HepG2 (cell line): ENCODE results near the gene RGN. TPM values are rescaled to one million over a fixed set of nuclear protein-coding genes. Genes with fewer than 3 reads are reported as not detected.

Experiments
- ATAC-seq: fragments of 200-7000 bp; cut with Tn5 transposase; 3 replicates; pipeline ENCODE4 v1.9.1; 2020; ENCODE audit warnings: mild to moderate bottlenecking, moderate library complexity
- BruUV-seq: library from RNA; stranded (reverse); fragments of 400-500 nt; replicated peaks from 2 replicates; lab custom pipeline; 2021; lab: Mats Ljungman, UMichigan
- CTCF ChIA-PET: fragments of 300-600 bp; formaldehyde crosslinking; extraction: SDS; loops from one replicate; lab custom pipeline; 2021; ENCODE audit warnings: low total read pairs, inconsistent platforms, low intra/inter-chr PET ratio; lab: Yijun Ruan, JAX
- POLR2A ChIA-PET: fragments of 350-600 bp; sonication (Branson Sonifier 250); formaldehyde crosslinking; loops from one replicate; lab custom pipeline; 2020; ENCODE audit warnings: antibody characterized with exemption, inconsistent platforms; lab: Yijun Ruan, JAX
- DNase-seq: peaks from one replicate; pipeline ENCODE4 v3.0.0-alpha.2; 2015; ENCODE audit warnings: low spot score
- FAIRE-seq: peaks from 3 replicates; lab custom pipeline; 2011; peaks lifted over from hg19 to GRCh38; lab: Jason Lieb, UNC
- H2AFZ ChIP-seq: one replicate; pipeline ENCODE4 v1.6.1; 2011; ENCODE audit warnings: low read length, inconsistent platforms
- H3K27ac ChIP-seq: fragments of 300-600 bp; 3 replicates; pipeline ENCODE4 v1.8.0; 2011; ENCODE audit warnings: mixed run types, mild to moderate bottlenecking, mixed read lengths, low read length, inconsistent platforms; ENCODE audit not compliant: insufficient read depth; ENCODE audit errors: extremely low read length
- H3K27me3 ChIP-seq, 2 experiments: fragments of 200-600 bp in 1 of 2; 2 replicates in 1 of 2; 3 replicates in 1 of 2; pipeline versions ENCODE4 v1.6.0 to v1.8.0; 2011; ENCODE audit warnings: low read length in 2 of 2, mild to moderate bottlenecking in 2 of 2, moderate library complexity in 2 of 2, inconsistent platforms in 1 of 2; ENCODE audit not compliant: insufficient read depth in 2 of 2, control insufficient read depth in 1 of 2
- H3K36me3 ChIP-seq, 2 experiments: fragments of 200-600 bp in 1 of 2; replicated peaks in 1 of 2; 2 replicates in 1 of 2; 3 replicates in 1 of 2; pipeline versions ENCODE4 v1.5.1 to v1.8.0; 2011; ENCODE audit warnings: low read length in 2 of 2, inconsistent platforms in 1 of 2; ENCODE audit not compliant: insufficient read depth in 2 of 2, control insufficient read depth in 1 of 2
- H3K4me1 ChIP-seq: 2 replicates; pipeline ENCODE4 v1.5.1; 2012; ENCODE audit warnings: low read length, inconsistent platforms; ENCODE audit not compliant: insufficient read depth
- H3K4me2 ChIP-seq: 2 replicates; pipeline ENCODE4 v1.6.0; 2011; ENCODE audit warnings: low read depth, low read length, inconsistent platforms
- H3K4me3 ChIP-seq, 3 experiments: fragments of 200-600 bp in 1 of 3; sonication (generic), shearing (Covaris generic) in 1 of 3; replicated peaks in 1 of 3; 2 replicates each; pipeline ENCODE4 v1.5.1; 2011 to 2016; ENCODE audit warnings: low read length in 3 of 3, inconsistent platforms in 2 of 3, low read depth in 2 of 3, mild to moderate bottlenecking in 2 of 3, control low read depth in 1 of 3, mixed read lengths in 1 of 3; ENCODE audit not compliant: insufficient read depth in 1 of 3
- H3K79me2 ChIP-seq: one replicate; pipeline ENCODE4 v1.6.1; 2011; ENCODE audit warnings: low read length, inconsistent platforms; ENCODE audit not compliant: insufficient read depth
- H3K9ac ChIP-seq: 2 replicates; pipeline ENCODE4 v1.6.0; 2011; ENCODE audit warnings: mild to moderate bottlenecking, low read depth, low read length, inconsistent platforms; ENCODE audit not compliant: insufficient read depth
- H3K9me3 ChIP-seq: 2 replicates; pipeline ENCODE4 v1.5.1; 2012; ENCODE audit warnings: mild to moderate bottlenecking, low read length
- H4K20me1 ChIP-seq: 2 replicates; pipeline ENCODE4 v1.6.0; 2011; ENCODE audit warnings: inconsistent platforms, mild to moderate bottlenecking, low read length, moderate library complexity; ENCODE audit not compliant: insufficient read depth
- CTCF ChIP-seq: sonication (generic); formaldehyde crosslinking; IDR thresholded peaks from 2 replicates; pipeline ENCODE4 v1.5.0; 2020; ENCODE audit warnings: mild to moderate bottlenecking, missing genetic modification reagents, moderate library complexity
- ELF1 ChIP-seq: sonication (generic); formaldehyde crosslinking; IDR thresholded peaks from 2 replicates; pipeline ENCODE4 v1.4.0; 2020; ENCODE audit warnings: missing genetic modification reagents
- KLF12 ChIP-seq: sonication (generic); formaldehyde crosslinking; IDR thresholded peaks from 2 replicates; pipeline ENCODE4 v1.4.0; 2020; ENCODE audit warnings: missing genetic modification reagents, borderline replicate concordance
- NCOA2 ChIP-seq: sonication (generic); formaldehyde crosslinking; IDR thresholded peaks from 2 replicates; pipeline ENCODE4 v1.8.0; 2022; ENCODE audit warnings: inconsistent platforms
- NFIC ChIP-seq: IDR thresholded peaks from 2 replicates; pipeline ENCODE4 v1.6.1; 2012; ENCODE audit warnings: mild to moderate bottlenecking, low read length, inconsistent platforms
- NFRKB ChIP-seq: fragments of 450-650 bp; IDR thresholded peaks from 2 replicates; pipeline ENCODE4 v1.6.1; 2017
- NR2F1 ChIP-seq, 2 experiments: fragments of 450-650 bp in 1 of 2; formaldehyde crosslinking in 1 of 2; IDR thresholded peaks; 2 replicates each; pipeline versions ENCODE4 v1.5.0 to v1.6.1; 2016 to 2020; ENCODE audit warnings: mild to moderate bottlenecking in 1 of 2, missing compliant biosample characterization in 1 of 2, missing genetic modification reagents in 1 of 2, moderate library complexity in 1 of 2
- NR2F6 ChIP-seq, 2 experiments: IDR thresholded peaks; 2 replicates each; pipeline ENCODE4 v1.6.1; 2016; ENCODE audit warnings: antibody characterized with exemption in 1 of 2, mild to moderate bottlenecking in 1 of 2
- RXRB ChIP-seq: IDR thresholded peaks from 2 replicates; pipeline ENCODE4 v1.6.1; 2016; ENCODE audit warnings: borderline replicate concordance, missing genetic modification reagents, missing compliant biosample characterization
- TMF1 ChIP-seq: sonication (generic); formaldehyde crosslinking; IDR thresholded peaks from 2 replicates; pipeline ENCODE4 v1.8.1; 2022; ENCODE audit warnings: low read depth, missing genetic modification reagents
- ZNF570 ChIP-seq: sonication (generic); formaldehyde crosslinking; IDR thresholded peaks from 2 replicates; pipeline ENCODE4 v1.4.0; 2020; ENCODE audit warnings: mild to moderate bottlenecking, missing genetic modification reagents, borderline replicate concordance
- WGBS: methylation state at CpG from one replicate; pipeline ENCODE4 v1.1.6; 2017; ENCODE audit warnings: low lambda C conversion rate; 5-methylcytosine and 5-hydroxymethylcytosine counted together
- in situ Hi-C: cut with HindIII; loops from 2 replicates; pipeline ENCODE4 v1.10.0; 2017; ENCODE audit warnings: low pct_unique_long_range_greater_than_20kb; ENCODE audit not compliant: extremely low pct_ligation_motif_present
- intact Hi-C: fragments of 100-400 bp; cut with micrococcal nuclease; formaldehyde crosslinking; loops from one replicate; pipeline ENCODE4 v1.10.0; 2022; ENCODE audit not compliant: unreplicated experiment
- polyA plus RNA-seq, 8 experiments: library from polyadenylated mRNA; depleted of rRNA in 3 of 8; stranded (reverse) in 7 of 8; unstranded in 1 of 8; fragments of >200 nt; fragmentation: Illumina TruSeq in 4 of 8; extraction: Trizol in 4 of 8; gene quantifications; 2 replicates each; pipeline versions ENCODE4 v1.2.1 to v1.2.3, GENCODE V29; 2011 to 2016; ENCODE audit warnings: low read depth in 4 of 8, missing spikeins in 1 of 8, mixed read lengths in 1 of 8; ENCODE audit not compliant: insufficient read depth in 1 of 8
- total RNA-seq, 5 experiments: library from RNA; depleted of rRNA; stranded (reverse); fragments of >200 nt; fragmentation: Illumina TruSeq; extraction: Trizol; gene quantifications; 2 replicates each; pipeline ENCODE4 v1.2.3, GENCODE V29; 2016; ENCODE audit warnings: low read depth in 1 of 5
- TF ChIP-seq, protein P1 (sequence below): sonication (generic); formaldehyde crosslinking; IDR thresholded peaks from 2 replicates; pipeline ENCODE4 v1.4.0; 2020; ENCODE audit warnings: missing genetic modification reagents
- TF ChIP-seq, protein P2 (sequence below): IDR thresholded peaks from 2 replicates; pipeline ENCODE4 v1.6.1; 2016; ENCODE audit warnings: mild to moderate bottlenecking

The RGN gene
- total and polyA plus RNA-seq, 2 of the 13 experiments (the other 11 are each of a cell fraction or from before 2014, with no cell fraction given) = 19.6 to 74.4 TPM

GRCh38 chrX:47047989-47048388, 30.3 kb upstream of the RGN start (continued):
- TF ChIP-seq NFRKB (no peak), CTCF (peak; percentile 26; the same call in 1 of the 2 replicates), TMF1 (CRISPR knock-in tag) (no peak), NR2F1 (CRISPR knock-in tag; IDR thresholded peaks at IDR 0.05) (no peak), ZNF570 (CRISPR knock-in tag) (no peak), ELF1 (CRISPR knock-in tag) (no peak)

DNA sequence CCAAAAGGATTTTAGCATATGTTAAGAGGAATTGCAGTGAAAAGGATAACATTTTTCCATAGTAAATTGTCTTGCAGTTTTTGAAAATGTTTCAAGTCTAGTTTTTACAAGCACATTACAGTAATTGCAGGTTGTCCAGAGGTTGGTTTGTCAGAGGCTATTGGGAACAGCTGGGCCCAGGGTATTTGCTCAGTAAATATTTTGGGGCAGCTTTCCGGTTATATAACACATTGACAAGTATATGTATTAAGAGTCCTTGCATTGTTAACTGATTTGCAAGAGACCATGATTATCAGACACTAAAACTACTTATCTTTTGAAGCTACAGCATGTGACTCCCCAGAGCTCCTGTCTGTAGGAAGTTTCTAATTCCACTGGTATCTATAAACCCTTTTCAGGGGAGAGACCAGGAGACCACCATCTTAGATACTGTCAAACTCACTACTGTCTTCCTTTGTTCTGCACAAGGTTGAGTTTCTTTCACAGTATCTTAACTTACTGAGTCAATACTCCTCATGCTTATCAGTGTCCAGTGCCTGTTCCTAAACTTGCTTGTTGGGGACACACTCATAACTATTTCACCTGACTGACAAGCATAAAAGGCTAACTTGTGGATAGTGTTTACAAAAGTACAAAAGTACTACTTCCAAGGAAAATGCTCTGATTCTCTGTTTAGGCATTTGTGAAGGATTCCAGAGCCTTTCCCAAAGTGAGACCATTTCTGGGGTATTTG, 18.9 kb upstream of the RGN start:
- in situ Hi-C loops = no loop called here
- H3K4me3 ChIP-seq = no peak overlapping the region; a peak in 1 of 6 replicates
- H3K9ac ChIP-seq = no peak overlapping the region
- FAIRE-seq (no peak), ATAC-seq (peak; percentile 67; the same call in 2 of the 3 replicates), DNase-seq (no peak)
- WGBS = no CpG with 5 or more reads among the region's 1 CpG
- no peaks in the 10 kb centered on the region for H3K9me3 ChIP-seq
- H3K4me2 ChIP-seq = peak overlapping the region; percentile 27; the same call in 1 of the 2 replicates
- no TSS peak for BruUV-seq
- ChIA-PET POLR2A (interaction anchor here (0.7 to 3.0 kb wide), 5 partner anchors 9 to 23 kb away, joined by 4 to 20 read pairs (median 9); partner anchors contain the start of gene RGN), CTCF (no interaction called here)
- intact Hi-C loops = no loop called here
- no peaks in the 10 kb centered on the region for H3K27me3 ChIP-seq
- peak overlapping the region; percentile 48 for H3K27ac ChIP-seq
- no peaks in the 10 kb centered on the region for H3K79me2 ChIP-seq
- no peaks in the 10 kb centered on the region for H4K20me1 ChIP-seq
- peaks cover 0 to 7% of the 10 kb centered on the region in 2 experiments; a peak in 2 of 5 replicates for H3K36me3 ChIP-seq
- H2AFZ ChIP-seq = no peak overlapping the region
- peaks cover 76% of the 10 kb centered on the region for H3K4me1 ChIP-seq
- TF ChIP-seq NR2F6 (IDR thresholded peaks at IDR 0.05) (0 out of 2 replicates have a peak, but pooled peaks have one; percentile 26), NR2F6 (CRISPR knock-in tag; IDR thresholded peaks at IDR 0.05) (no peak), NFIC (peak; percentile 18; the same call in 1 of the 2 replicates), RXRB (CRISPR knock-in tag) (0 out of 2 replicates have a peak, but pooled peaks have one; percentile 8), KLF12 (CRISPR knock-in tag) (no peak), NCOA2 (0 out of 2 replicates have a peak, but pooled peaks have one; percentile 38)
- TF ChIP-seq, protein P1, sequence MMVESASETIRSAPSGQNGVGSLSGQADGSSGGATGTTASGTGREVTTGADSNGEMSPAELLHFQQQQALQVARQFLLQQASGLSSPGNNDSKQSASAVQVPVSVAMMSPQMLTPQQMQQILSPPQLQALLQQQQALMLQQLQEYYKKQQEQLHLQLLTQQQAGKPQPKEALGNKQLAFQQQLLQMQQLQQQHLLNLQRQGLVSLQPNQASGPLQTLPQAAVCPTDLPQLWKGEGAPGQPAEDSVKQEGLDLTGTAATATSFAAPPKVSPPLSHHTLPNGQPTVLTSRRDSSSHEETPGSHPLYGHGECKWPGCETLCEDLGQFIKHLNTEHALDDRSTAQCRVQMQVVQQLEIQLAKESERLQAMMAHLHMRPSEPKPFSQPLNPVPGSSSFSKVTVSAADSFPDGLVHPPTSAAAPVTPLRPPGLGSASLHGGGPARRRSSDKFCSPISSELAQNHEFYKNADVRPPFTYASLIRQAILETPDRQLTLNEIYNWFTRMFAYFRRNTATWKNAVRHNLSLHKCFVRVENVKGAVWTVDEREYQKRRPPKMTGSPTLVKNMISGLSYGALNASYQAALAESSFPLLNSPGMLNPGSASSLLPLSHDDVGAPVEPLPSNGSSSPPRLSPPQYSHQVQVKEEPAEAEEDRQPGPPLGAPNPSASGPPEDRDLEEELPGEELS = 0 out of 2 replicates have a peak, but pooled peaks have one; percentile 19
- TF ChIP-seq, protein P2, sequence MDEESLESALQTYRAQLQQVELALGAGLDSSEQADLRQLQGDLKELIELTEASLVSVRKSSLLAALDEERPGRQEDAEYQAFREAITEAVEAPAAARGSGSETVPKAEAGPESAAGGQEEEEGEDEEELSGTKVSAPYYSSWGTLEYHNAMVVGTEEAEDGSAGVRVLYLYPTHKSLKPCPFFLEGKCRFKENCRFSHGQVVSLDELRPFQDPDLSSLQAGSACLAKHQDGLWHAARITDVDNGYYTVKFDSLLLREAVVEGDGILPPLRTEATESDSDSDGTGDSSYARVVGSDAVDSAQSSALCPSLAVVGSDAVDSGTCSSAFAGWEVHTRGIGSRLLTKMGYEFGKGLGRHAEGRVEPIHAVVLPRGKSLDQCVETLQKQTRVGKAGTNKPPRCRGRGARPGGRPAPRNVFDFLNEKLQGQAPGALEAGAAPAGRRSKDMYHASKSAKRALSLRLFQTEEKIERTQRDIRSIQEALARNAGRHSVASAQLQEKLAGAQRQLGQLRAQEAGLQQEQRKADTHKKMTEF (CRISPR knock-in tag) = 0 out of 2 replicates have a peak, but pooled peaks have one; percentile 25
